Bronchial epithelial cell (primary cell): ENCODE data around the gene HOPX. TPM values are rescaled to one million over a fixed set of nuclear protein-coding genes. Genes with fewer than 3 reads are reported as not detected.

Experiments
- DNase-seq: peaks from one replicate; pipeline ENCODE4 v3.0.0-alpha.2; 2010; ENCODE audit warnings: low read depth
- FAIRE-seq: peaks from 2 replicates; lab custom pipeline; 2011; peaks lifted over from hg19 to GRCh38; lab: Jason Lieb, UNC
- H3K27me3 ChIP-seq: 2 replicates; pipeline ENCODE4 v1.5.1; 2011; ENCODE audit warnings: low read length; ENCODE audit not compliant: control insufficient read depth, insufficient read depth
- H3K36me3 ChIP-seq: 2 replicates; pipeline ENCODE4 v1.5.1; 2011; ENCODE audit warnings: low read length; ENCODE audit not compliant: control insufficient read depth, insufficient read depth
- H3K4me3 ChIP-seq: 2 replicates; pipeline ENCODE4 v1.5.1; 2011; ENCODE audit warnings: mild to moderate bottlenecking, low read depth, low read length, control low read depth
- total RNA-seq: library from RNA; depleted of rRNA; stranded (reverse); fragments of >200 nt; gene quantifications from 2 replicates; pipeline ENCODE4 v1.2.1, GENCODE V29; 2014
- TF ChIP-seq, protein P1 (sequence below): IDR thresholded peaks from 2 replicates; pipeline ENCODE4 v1.5.1; 2011; ENCODE audit warnings: mild to moderate bottlenecking, moderate library complexity, low read length, control low read depth, inconsistent platforms; ENCODE audit not compliant: insufficient read depth, severe bottlenecking

HOPX gene
- total RNA-seq, 1 donor from 2014 or later: 30.8 TPM

GRCh38 chr4:56628592-56628991 lies 52.5 kb downstream of the HOPX start:
- no peaks in the 10 kb centered on the region for H3K36me3 ChIP-seq
- H3K4me3 ChIP-seq: no peak overlapping the region
- no peaks in the 10 kb centered on the region for H3K27me3 ChIP-seq
- TF ChIP-seq, protein P1, sequence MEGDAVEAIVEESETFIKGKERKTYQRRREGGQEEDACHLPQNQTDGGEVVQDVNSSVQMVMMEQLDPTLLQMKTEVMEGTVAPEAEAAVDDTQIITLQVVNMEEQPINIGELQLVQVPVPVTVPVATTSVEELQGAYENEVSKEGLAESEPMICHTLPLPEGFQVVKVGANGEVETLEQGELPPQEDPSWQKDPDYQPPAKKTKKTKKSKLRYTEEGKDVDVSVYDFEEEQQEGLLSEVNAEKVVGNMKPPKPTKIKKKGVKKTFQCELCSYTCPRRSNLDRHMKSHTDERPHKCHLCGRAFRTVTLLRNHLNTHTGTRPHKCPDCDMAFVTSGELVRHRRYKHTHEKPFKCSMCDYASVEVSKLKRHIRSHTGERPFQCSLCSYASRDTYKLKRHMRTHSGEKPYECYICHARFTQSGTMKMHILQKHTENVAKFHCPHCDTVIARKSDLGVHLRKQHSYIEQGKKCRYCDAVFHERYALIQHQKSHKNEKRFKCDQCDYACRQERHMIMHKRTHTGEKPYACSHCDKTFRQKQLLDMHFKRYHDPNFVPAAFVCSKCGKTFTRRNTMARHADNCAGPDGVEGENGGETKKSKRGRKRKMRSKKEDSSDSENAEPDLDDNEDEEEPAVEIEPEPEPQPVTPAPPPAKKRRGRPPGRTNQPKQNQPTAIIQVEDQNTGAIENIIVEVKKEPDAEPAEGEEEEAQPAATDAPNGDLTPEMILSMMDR: no peak
- FAIRE-seq (no peak), DNase-seq (no peak)

- Histone ChIP-seq H3K27me3 (no peaks in the 10 kb centered on the region), H3K36me3 (no peaks in the 10 kb centered on the region), H3K4me3 (no peak overlapping the region)
- DNase-seq (no peak), FAIRE-seq (no peak)
- TF ChIP-seq, protein P1: no peak
These were observed 53.1 kb downstream of the HOPX start for GRCh38 chr4:56627985-56628384.

- no peak for FAIRE-seq
- DNase-seq: no peak
- no peak overlapping the region for H3K4me3 ChIP-seq
- H3K36me3 ChIP-seq: no peaks in the 10 kb centered on the region
- no peaks in the 10 kb centered on the region for H3K27me3 ChIP-seq
- TF ChIP-seq, protein P1: no peak
These were observed 53.7 kb downstream of the HOPX start for GRCh38 chr4:56627375-56627774.

DNA sequence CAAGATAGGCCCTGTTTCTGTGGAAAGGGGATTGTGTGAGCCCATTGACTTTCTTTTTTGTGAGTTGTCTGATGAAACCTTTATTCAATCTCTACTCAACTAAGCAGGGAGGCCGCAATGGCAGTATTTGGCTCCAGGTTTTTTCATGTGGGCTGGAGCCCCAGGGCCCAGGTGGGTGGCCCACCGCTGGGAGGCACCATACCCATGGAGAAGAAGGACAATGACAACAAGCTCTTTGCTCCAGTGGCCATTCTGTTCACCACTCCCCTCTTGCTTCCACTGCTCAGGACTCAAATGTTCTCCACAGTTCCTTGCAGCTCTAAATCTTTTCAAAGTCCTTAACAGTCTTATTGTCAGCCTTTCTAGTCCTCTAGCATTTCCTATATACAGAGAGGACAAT lies 54.1 kb downstream of the HOPX start:
- Histone ChIP-seq H3K4me3 (no peak overlapping the region), H3K27me3 (no peaks in the 10 kb centered on the region), H3K36me3 (no peaks in the 10 kb centered on the region)
- TF ChIP-seq, protein P1: no peak
- DNase-seq (no peak), FAIRE-seq (no peak)

GRCh38 chr4:56626420-56626819 lies 54.7 kb downstream of the HOPX start:
- H3K4me3 ChIP-seq: no peak overlapping the region
- H3K36me3 ChIP-seq: no peaks in the 10 kb centered on the region
- DNase-seq (peak; percentile 28), FAIRE-seq (no peak)
- TF ChIP-seq, protein P1: no peak
- H3K27me3 ChIP-seq: no peaks in the 10 kb centered on the region

DNA sequence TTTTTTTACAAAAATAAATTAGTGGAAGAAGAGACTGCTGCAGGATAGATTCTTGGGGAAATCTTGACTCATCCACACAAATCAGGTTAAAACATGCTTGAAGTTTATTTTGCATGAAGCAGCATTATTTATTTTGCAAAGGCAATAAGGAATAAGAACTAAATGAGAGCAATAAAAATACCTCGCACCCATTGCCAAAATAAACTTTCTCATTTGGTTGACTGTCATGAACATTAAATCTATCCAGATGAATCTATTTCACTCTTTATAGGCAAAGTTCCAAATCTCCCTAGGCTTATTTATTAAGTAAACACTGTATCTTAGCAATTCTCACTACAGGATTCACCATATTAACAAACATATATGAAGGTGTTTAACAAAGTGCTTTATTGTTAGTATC lies 58.9 kb downstream of the HOPX start:
- no peak for FAIRE-seq
- TF ChIP-seq, protein P1: no peak
- DNase-seq: peak; percentile 90
- no peaks in the 10 kb centered on the region for H3K36me3 ChIP-seq
- H3K4me3 ChIP-seq: no peak overlapping the region
- H3K27me3 ChIP-seq: no peaks in the 10 kb centered on the region
